GM19099 (cell line): ENCODE data around the gene ADPGK.

ENCODE experiments used
- POLR2A ChIP-seq: IDR thresholded peaks from 3 replicates; pipeline ENCODE4 v1.6.1; 2011; ENCODE audit warnings: low read depth; ENCODE audit not compliant: insufficient read length; ENCODE audit errors: extremely low read depth

ADPGK gene

DNA sequence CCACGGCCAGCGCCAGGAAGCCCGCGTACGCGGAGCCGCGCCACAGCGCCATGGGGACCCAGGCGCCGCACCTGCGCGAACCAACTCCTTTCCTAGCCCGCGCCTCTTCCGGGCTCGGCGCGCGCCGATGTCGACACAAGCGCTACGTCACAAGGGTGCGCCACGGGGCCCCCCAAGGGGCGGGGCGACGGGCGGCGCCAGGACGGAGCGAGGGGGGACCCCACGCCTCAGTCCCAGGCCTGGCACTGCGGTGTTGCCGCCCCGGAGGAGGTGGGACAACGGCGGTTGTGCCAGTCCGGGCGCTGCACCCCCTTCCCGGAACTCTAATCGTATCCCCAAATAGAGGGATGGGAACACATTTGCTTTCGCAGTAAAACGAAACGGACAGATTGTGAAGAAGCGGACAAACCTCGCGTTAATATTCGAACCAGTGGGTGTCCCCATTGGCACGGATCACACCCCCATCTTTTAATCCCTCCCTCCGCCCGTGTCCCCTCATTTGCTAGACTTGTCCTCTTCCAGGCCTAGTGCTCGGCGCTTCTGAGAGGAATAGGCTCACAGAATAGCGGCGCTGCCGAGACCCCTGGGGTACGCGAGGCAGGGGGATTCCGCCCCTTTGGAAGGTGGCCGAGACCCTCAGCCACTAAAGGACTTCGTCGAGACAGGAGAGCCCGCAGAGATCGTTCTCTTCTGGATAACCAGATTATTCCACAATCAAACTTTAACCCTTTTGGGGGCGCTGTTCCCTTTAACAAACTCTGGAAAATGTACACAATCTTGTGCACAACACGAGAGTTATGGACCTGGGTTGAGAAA is at the start of gene ADPGK:
TSS of gene ADPGK (minus strand) at position 119 of the 816 bp plus-strand sequence. CDS start at position 52, 67 bp downstream.
- peak; percentile 95 for TF ChIP-seq POLR2A

GRCh38 chr15:72827226-72827625 is 43.7 kb upstream of the ADPGK start:
- TF ChIP-seq POLR2A = no peak

DNA sequence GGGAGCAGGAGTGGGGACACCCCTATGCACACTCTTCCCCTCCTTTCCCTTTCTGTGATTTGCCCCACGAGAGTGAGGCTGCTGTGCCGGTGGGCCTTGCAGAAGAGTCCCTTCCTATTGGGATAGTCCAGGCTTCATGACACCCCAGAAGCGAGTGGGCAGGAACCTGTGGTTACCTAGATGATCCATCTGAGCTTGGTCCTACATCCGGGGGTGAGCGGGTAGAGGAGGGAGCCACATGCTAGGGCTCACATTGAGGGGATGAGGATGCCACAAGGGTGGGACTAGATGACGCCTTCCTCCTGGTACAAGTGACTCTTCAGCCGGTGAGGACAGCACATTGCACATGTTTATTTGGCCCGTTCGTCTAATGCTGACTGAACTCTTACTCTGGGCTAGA is 43.1 kb upstream of the ADPGK start:
- no peak for TF ChIP-seq POLR2A

DNA sequence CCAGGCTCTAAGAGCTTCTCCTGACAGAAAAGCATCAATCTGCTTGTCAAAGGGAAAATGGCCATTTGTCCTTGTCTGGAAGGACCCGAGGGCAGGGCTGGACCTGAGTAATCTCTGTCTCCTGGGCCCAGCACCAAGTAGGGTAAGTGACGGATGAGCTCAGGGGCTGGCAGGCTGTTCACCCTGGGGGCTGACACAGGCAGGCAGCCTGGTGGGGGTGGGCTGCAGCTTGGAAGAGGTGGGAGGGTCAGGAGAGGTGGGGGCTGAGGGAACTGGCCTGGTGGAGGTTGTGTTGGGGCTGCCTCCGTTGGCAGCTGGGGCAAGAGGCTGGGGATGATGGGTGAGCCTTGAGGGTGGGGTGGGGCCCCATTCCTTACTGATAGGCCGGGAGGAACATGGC is 42.3 kb upstream of the ADPGK start:
- no peak for TF ChIP-seq POLR2A

DNA sequence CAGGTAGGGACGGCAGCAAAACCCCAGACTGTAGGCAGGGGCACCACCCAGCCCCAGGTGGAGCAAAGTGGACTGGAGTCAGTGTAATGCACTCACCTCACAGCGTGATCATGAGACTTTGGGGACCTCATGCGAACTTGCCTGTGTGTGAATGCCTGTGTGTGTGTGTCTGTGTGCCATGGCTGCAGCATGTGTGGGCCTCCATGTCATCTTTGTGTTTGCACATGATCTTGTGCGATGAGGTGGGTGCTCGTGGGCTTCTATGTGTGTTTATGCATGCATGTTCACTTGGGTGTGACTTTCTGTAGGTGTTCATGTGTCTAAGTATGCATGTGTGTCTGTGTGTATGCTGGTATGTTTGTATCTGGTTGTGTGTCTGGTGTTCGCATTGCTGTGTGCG is 41.2 kb upstream of the ADPGK start:
- no peak for TF ChIP-seq POLR2A

DNA sequence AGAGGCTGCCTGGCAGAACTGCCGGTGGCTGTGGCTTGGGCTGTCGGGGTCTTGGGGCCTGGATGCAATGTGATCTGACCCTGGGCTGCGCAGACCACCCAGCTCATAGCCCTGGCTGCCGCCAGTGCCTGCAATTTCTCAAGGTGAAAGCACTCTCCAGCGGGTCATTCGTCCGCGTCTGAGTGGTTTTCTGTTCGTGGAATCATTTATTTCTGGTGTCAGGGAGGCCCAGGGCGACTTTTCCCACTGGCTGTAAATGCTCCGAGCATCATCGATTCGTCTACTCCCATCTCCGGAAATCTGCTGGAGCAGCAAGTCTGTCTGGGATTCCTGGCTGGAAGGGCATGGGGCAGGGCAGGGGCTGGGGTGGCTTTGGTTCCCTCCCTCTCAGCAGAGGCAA is 40.6 kb upstream of the ADPGK start:
- TF ChIP-seq POLR2A = no peak

- TF ChIP-seq POLR2A = no peak
Observed at GRCh38 chr15:72820278-72820677, 36.7 kb upstream of the ADPGK start.

GRCh38 chr15:72818632-72819031 is 35.1 kb upstream of the ADPGK start:
- TF ChIP-seq POLR2A = no peak

- TF ChIP-seq POLR2A = no peak
Observed at GRCh38 chr15:72813345-72814004, 29.9 kb upstream of the ADPGK start.

GRCh38 chr15:72809329-72809728 is 25.8 kb upstream of the ADPGK start:
- TF ChIP-seq POLR2A = no peak

GRCh38 chr15:72803006-72803405 is 19.4 kb upstream of the ADPGK start:
- no peak for TF ChIP-seq POLR2A

DNA sequence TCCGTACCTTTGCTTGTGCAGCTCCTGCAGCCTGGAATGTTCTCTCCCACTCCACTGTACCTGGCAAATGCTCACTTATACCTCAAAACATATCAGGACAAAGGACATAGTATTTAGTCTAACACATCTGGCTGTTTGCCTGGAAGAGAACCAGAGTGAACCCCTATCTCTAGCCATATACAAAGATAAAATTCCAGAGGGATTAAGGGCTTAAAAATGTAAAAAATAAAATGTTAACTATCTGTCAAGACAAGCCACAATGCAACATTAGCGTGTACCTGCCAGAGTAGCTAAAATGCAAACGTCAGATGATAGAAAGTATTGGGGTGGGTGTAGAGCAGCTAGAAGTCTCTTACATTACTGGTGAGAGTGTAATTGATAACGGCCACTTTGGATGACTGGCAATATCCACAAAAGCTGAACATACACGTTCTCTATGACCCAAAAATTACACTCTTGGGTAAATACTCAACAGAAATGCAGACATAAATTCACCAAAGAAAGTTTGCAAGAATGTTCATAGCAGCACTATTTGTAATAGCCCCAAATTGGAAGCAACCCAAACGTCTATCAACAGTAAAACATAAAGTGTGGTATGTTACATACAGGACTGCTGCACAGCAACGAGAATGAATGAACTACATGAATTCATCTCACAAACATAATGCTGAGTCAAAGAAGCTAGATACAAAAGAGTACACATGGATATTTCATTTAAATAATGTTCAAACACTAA is 18.2 kb upstream of the ADPGK start:
- no peak for TF ChIP-seq POLR2A

GRCh38 chr15:72800833-72801481 is 17.4 kb upstream of the ADPGK start:
- no peak for TF ChIP-seq POLR2A

GRCh38 chr15:72797834-72798233 is 14.3 kb upstream of the ADPGK start:
- no peak for TF ChIP-seq POLR2A

GRCh38 chr15:72797338-72797689 is 13.8 kb upstream of the ADPGK start:
- no peak for TF ChIP-seq POLR2A
